A549 (cell line): ENCODE measurements around the gene FLVCR2. TPM values are rescaled to one million over a fixed set of nuclear protein-coding genes. Genes with fewer than 3 reads are reported as not detected.
"Not testable (repeated sequence)": the region's sequence is repeated elsewhere in the genome, so short reads cannot be mapped to it uniquely, and the experiment has no call there.

Experiments
- ATAC-seq, 2 experiments: fragments of 200-7000 bp in 1 of 2; fragments of >200 bp in 1 of 2; cut with Nextera tagmentation in 1 of 2; cut with Tn5 transposase in 1 of 2; 3 replicates each; pipeline versions ENCODE4 v1.8.0 to v1.9.1; 2018 to 2020; ENCODE audit warnings: mild to moderate bottlenecking in 1 of 2, moderate library complexity in 1 of 2
- CTCF ChIA-PET: fragments of 300-600 bp; sonication (Branson Sonifier 250); formaldehyde crosslinking; extraction: SDS; loops from one replicate; lab custom pipeline; 2021; ENCODE audit warnings: antibody characterized with exemption, inconsistent platforms; lab: Yijun Ruan, JAX
- POLR2A ChIA-PET: fragments of 350-600 bp; formaldehyde crosslinking; extraction: SDS; loops from one replicate; lab custom pipeline; 2021; ENCODE audit warnings: antibody characterized with exemption, inconsistent platforms; lab: Yijun Ruan, JAX
- DNase-seq, 2 experiments: peaks; one replicate each; pipeline versions ENCODE4 v3.0.0 to v3.0.0-alpha.2; 2011 to 2016; ENCODE audit warnings: low read depth in 1 of 2, low spot score in 1 of 2
- FAIRE-seq: peaks from 2 replicates; lab custom pipeline; 2011; peaks lifted over from hg19 to GRCh38; lab: Jason Lieb, UNC
- H3K27ac ChIP-seq, 2 experiments: fragments of >200 bp; sonication (Bioruptor Twin); formaldehyde crosslinking; 3 replicates each; pipeline ENCODE4 v1.5.1; 2016 to 2017
- H3K4me1 ChIP-seq: fragments of >200 bp; sonication (Bioruptor Twin); formaldehyde crosslinking; 3 replicates; pipeline ENCODE4 v1.6.1; 2016
- H3K4me2 ChIP-seq: fragments of >200 bp; sonication (Bioruptor Twin); formaldehyde crosslinking; 3 replicates; pipeline ENCODE4 v1.6.1; 2016
- H3K4me3 ChIP-seq: fragments of >200 bp; sonication (Bioruptor Twin); formaldehyde crosslinking; 3 replicates; pipeline ENCODE4 v1.5.1; 2016
- H3K9me3 ChIP-seq: fragments of >200 bp; sonication (Bioruptor Twin); formaldehyde crosslinking; 3 replicates; pipeline ENCODE4 v1.6.1; 2016
- CEBPB ChIP-seq, 2 experiments: fragments of >200 bp in 1 of 2; sonication (Bioruptor Twin) in 1 of 2; formaldehyde crosslinking in 1 of 2; IDR thresholded peaks; 2 replicates each; pipeline ENCODE4 v1.6.1; 2012 to 2016
- CHD4 ChIP-seq: fragments of 200-600 bp; sonication (generic); IDR thresholded peaks from 2 replicates; pipeline ENCODE4 v1.6.1; 2016; ENCODE audit warnings: antibody characterized with exemption, mild to moderate bottlenecking, borderline replicate concordance
- CTCF ChIP-seq: fragments of >200 bp; sonication (Bioruptor Twin); formaldehyde crosslinking; IDR thresholded peaks from 3 replicates; pipeline ENCODE4 v1.5.1; 2016
- EHMT2 ChIP-seq: fragments of 200-600 bp; sonication (generic); IDR thresholded peaks from 2 replicates; pipeline ENCODE4 v1.6.1; 2016; ENCODE audit warnings: antibody characterized with exemption, low read depth, mild to moderate bottlenecking, moderate library complexity
- EP300 ChIP-seq, 2 experiments: fragments of >200 bp; sonication (Bioruptor Twin); formaldehyde crosslinking; IDR thresholded peaks; 2 replicates in 1 of 2; 3 replicates in 1 of 2; pipeline ENCODE4 v1.6.1; 2016 to 2017
- FOSB ChIP-seq: fragments of 250-450 bp; sonication (Bioruptor Pico); IDR thresholded peaks from 2 replicates; pipeline ENCODE4 v1.5.0; 2020; ENCODE audit warnings: mild to moderate bottlenecking, moderate library complexity
- FOSL2 ChIP-seq, 2 experiments: fragments of 450-650 bp in 1 of 2; fragments of >200 bp in 1 of 2; sonication (Bioruptor Twin) in 1 of 2; formaldehyde crosslinking; IDR thresholded peaks; 2 replicates each; pipeline versions ENCODE4 v1.5.0 to v1.6.1; 2016 to 2020; ENCODE audit warnings: mild to moderate bottlenecking in 1 of 2, moderate library complexity in 1 of 2
- HES2 ChIP-seq: fragments of >200 bp; sonication (Bioruptor Twin); formaldehyde crosslinking; IDR thresholded peaks from 2 replicates; pipeline ENCODE4 v1.6.1; 2016
- HEYL ChIP-seq: fragments of 250-450 bp; sonication (Bioruptor Pico); IDR thresholded peaks from 2 replicates; pipeline ENCODE4 v1.8.0; 2021; ENCODE audit warnings: mild to moderate bottlenecking, moderate library complexity
- JUN ChIP-seq, 2 experiments: fragments of >200 bp; sonication (Bioruptor Twin); formaldehyde crosslinking; IDR thresholded peaks; 2 replicates in 1 of 2; 3 replicates in 1 of 2; pipeline ENCODE4 v1.6.1; 2016 to 2017
- KDM1A ChIP-seq: fragments of 200-600 bp; sonication (generic); IDR thresholded peaks from 2 replicates; pipeline ENCODE4 v1.6.1; 2016; ENCODE audit warnings: low read depth, mild to moderate bottlenecking
- MYC ChIP-seq: IDR thresholded peaks from 2 replicates; pipeline ENCODE4 v1.6.1; 2012; ENCODE audit warnings: mild to moderate bottlenecking, inconsistent platforms, low read length, improper control_type of control experiment, borderline replicate concordance
- NFE2L2 ChIP-seq: fragments of 150-350 bp; conservative IDR thresholded peaks from 2 replicates; pipeline ENCODE4 v1.6.1; 2014; ENCODE audit warnings: low read length
- NPAS2 ChIP-seq: fragments of 250-450 bp; sonication (Bioruptor Pico); IDR thresholded peaks from 2 replicates; pipeline ENCODE4 v1.8.0; 2022; ENCODE audit warnings: mild to moderate bottlenecking, moderate library complexity, borderline replicate concordance
- RNF2 ChIP-seq: fragments of 200-600 bp; sonication (generic); IDR thresholded peaks from 2 replicates; pipeline ENCODE4 v1.6.1; 2016; ENCODE audit warnings: low read depth, mild to moderate bottlenecking, antibody characterized with exemption, moderate library complexity, borderline replicate concordance
- SMC3 ChIP-seq: fragments of >200 bp; sonication (Bioruptor Twin); formaldehyde crosslinking; IDR thresholded peaks from 3 replicates; pipeline ENCODE4 v1.6.1; 2018; ENCODE audit warnings: inconsistent platforms
- TP53 ChIP-seq: fragments of 250-450 bp; sonication (Bioruptor Pico); IDR thresholded peaks from 2 replicates; pipeline ENCODE4 v1.5.0; 2021; ENCODE audit warnings: mild to moderate bottlenecking, moderate library complexity
- WGBS: methylation state at CpG from one replicate; pipeline ENCODE4 v1.1.6; 2017; ENCODE audit errors: missing lambda C conversion rate; 5-methylcytosine and 5-hydroxymethylcytosine counted together
- polyA plus RNA-seq, 4 experiments: library from polyadenylated mRNA; depleted of rRNA in 3 of 4; stranded (reverse); fragments of >200 nt; fragmentation: RNase III in 1 of 4; extraction: RNeasy Plus Mini Kit Qiagen cat#74134 plus additional on column Dnase treatment in 1 of 4; gene quantifications; 2 replicates in 3 of 4; 3 replicates in 1 of 4; pipeline ENCODE4 v1.2.3, GENCODE V29; 2011 to 2017

FLVCR2 gene
- polyA plus RNA-seq, 2 of the 4 experiments (the other 2 are of a cell fraction) = 3.8 to 3.9 TPM

- TF ChIP-seq SMC3 (no peak), FOSB (no peak), CHD4 (no peak), MYC (no peak), TP53 (CRISPR knock-in tag) (no peak), EP300 (IDR thresholded peaks at IDR 0.05) (no peak), HES2 (no peak), EHMT2 (no peak), CTCF (no peak), NPAS2 (CRISPR knock-in tag) (no peak), NFE2L2 (no peak), JUN (IDR thresholded peaks at IDR 0.05) (no peak), RNF2 (no peak), KDM1A (no peak), HEYL (CRISPR knock-in tag) (no peak)
- TF ChIP-seq, all 56 proteins: peak for 0
- ATAC-seq (no peak), DNase-seq (no peak), FAIRE-seq (no peak)
- 26% methylated on average over 3 of the region's 3 CpGs for WGBS
- Histone ChIP-seq H3K4me2 (no peak overlapping the region), H3K4me1 (peaks cover 2% of the 10 kb centered on the region; the same call in 2 of the 3 replicates), H3K9me3 (peaks cover 7% of the 10 kb centered on the region), H3K27ac (no peak overlapping the region), H3K4me3 (no peak overlapping the region)
- POLR2A ChIA-PET = no interaction called here
- CTCF ChIA-PET = interaction anchor here (1.4 to 2.0 kb wide), 3 partner anchors 11 to 114 kb away, joined by 5 to 10 read pairs (median 5); no protein-coding TSS in a partner anchor
These were observed 18.7 kb downstream of the FLVCR2 start for GRCh38 chr14:75597149-75597548.

GRCh38 chr14:75600100-75600499 lies 21.7 kb downstream of the FLVCR2 start:
- ATAC-seq, CTCF ChIA-PET, DNase-seq, H3K4me3 ChIP-seq, H3K9me3 ChIP-seq, POLR2A ChIA-PET, FAIRE-seq, H3K4me2 ChIP-seq, H3K27ac ChIP-seq: not testable (repeated sequence)
- peaks cover 12% of the 10 kb centered on the region for H3K4me1 ChIP-seq
- WGBS = 91% methylated on average over 1 of the region's 1 CpG

DNA sequence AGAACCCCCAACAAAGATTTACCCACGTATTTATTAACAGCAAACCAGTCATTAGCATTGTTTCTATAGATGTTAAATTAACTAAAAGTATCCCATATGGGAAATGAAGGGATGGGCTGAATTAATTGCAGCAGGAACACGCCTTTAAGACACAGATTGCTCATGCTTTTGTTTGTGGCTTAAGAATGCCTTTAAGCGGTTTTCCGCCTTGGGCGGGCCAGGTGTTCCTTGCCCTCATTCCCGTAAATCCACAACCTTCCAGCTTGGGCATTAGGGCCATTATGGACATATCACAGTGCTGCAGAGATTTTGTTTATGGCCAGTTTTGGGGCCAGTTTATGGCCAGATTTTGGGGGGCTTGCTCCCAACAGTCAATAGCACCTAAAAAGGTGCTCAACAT lies 22.6 kb downstream of the FLVCR2 start:
- H3K4me2 ChIP-seq, H3K4me3 ChIP-seq, FAIRE-seq, ATAC-seq, CTCF ChIA-PET, DNase-seq, H3K27ac ChIP-seq, H3K9me3 ChIP-seq: not testable (repeated sequence)
- POLR2A ChIA-PET = interaction anchor here (0.6 kb wide), 1 partner anchor 9 kb away, joined by 3 read pairs; no protein-coding TSS in a partner anchor
- H3K4me1 ChIP-seq = peaks cover 15% of the 10 kb centered on the region
- WGBS = 65% methylated on average over 6 of the region's 6 CpGs

GRCh38 chr14:75602503-75602902 lies 24.1 kb downstream of the FLVCR2 start:
- POLR2A ChIA-PET = no interaction called here
- CTCF ChIA-PET = interaction anchor here (0.8 to 1.9 kb wide), 2 partner anchors 42 to 52 kb away, joined by 3 to 6 read pairs; no protein-coding TSS in a partner anchor
- no peak for FAIRE-seq
- ATAC-seq = no peak
- WGBS = 17% methylated on average over 3 of the region's 3 CpGs
- Histone ChIP-seq H3K4me2 (peak overlapping the region; percentile 28), H3K27ac (peak overlapping the region in 1 of 2 experiments; percentile 4; a peak in 1 of 6 replicates), H3K4me1 (peaks cover 15% of the 10 kb centered on the region), H3K9me3 (peaks cover 15% of the 10 kb centered on the region), H3K4me3 (no peak overlapping the region)
- TF ChIP-seq CEBPB (IDR thresholded peaks at IDR 0.05) (peak; percentile 64 to 80), FOSL2 (IDR thresholded peaks at IDR 0.05) (no peak), FOSL2 (CRISPR knock-in tag; IDR thresholded peaks at IDR 0.05) (no peak)
- DNase-seq = no peak
